HL-60/S4 treated with phorbol 12-myristate 13-acetate at 8.2 ng/mL for 4 days and 3 days (cell line): ENCODE data around the gene CCDC185.
"Not testable (repeated sequence)": the region's sequence is repeated elsewhere in the genome, so short reads cannot be mapped to it uniquely, and the experiment has no call there.

ENCODE experiments used
- in situ Hi-C: fragments of 300-500 bp; cut with MboI; formaldehyde crosslinking; loops from 2 replicates; pipeline ENCODE4 v1.15.0; 2022; ENCODE audit warnings: low sequenced_read_pairs

CCDC185 gene

GRCh38 chr1:223394242-223394641 lies 1.0 kb downstream of the CCDC185 start:
- in situ Hi-C loops: no loop called here

DNA sequence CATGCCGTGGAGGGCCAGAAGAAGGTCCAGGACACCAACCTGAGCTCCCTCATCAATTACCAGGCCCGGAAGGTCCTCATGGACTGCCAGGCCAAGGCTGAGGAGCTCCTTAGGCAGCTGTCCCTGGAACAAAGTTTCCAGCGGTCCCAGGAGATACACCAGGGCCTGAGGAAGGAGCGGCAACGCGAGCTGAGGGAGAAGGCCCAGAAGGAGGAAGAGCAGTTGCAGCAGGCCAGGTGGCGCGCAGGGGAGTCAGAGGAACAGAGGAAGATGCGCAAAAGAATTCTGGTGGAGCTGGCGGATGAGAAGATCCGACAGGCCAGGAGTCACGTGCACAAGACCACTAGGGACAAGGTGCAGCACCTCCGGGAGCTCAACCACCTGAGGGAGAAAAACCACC lies 1.5 kb downstream of the CCDC185 start:
- in situ Hi-C loops: no loop called here

DNA sequence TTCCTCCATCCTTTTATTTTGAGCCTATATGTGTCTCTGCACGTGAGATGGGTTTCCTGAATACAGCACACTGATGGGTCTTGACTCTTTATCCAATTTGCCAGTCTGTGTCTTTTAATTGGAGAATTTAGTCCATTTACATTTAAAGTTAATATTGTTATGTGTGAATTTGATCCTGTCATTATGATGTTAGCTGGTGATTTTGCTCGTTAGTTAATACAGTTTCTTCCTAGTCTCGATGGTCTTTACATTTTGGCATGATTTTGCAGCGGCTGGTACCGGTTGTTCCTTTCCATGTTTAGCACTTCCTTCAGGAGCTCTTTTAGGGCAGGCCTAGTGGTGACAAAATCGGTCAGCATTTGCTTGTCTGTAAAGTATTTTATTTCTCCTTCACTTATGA lies 6.2 kb downstream of the CCDC185 start:
- in situ Hi-C loops: not testable (repeated sequence)

GRCh38 chr1:223401873-223402789 lies 8.9 kb downstream of the CCDC185 start:
- in situ Hi-C loops: no loop called here

GRCh38 chr1:223402790-223403142 lies 9.6 kb downstream of the CCDC185 start:
- in situ Hi-C loops: no loop called here

DNA sequence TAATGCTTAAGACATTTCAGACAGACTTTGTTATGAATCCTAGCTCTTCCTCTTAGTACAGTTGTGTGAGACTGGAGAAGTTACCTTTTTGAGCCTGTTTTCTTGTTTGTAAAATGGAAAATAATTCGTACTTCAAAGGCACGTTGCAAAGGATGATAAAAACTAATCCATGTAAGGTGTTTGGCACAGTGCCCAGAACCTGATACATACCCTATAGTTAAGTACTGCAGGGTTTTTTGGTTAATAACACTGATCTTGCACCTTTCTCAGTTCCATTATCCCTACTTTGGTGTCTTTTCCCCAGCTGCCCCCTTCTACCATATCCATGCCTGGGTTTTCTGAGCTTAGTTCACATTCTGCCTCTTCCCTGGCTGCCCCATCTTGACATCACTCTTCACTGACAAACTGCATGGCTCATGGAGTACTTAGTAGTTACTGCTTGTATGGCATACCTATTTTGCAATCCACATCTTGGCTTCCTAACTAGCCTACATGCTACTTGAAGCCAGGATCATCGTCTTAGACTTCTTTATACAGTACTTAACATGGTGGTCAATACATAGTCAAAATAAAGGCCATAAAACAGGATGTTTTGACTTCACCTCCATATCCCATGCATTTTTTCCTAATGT lies 10.1 kb downstream of the CCDC185 start:
- in situ Hi-C loops: no loop called here

GRCh38 chr1:223405507-223405906 lies 12.3 kb downstream of the CCDC185 start:
- in situ Hi-C loops: no loop called here

GRCh38 chr1:223410036-223410435 lies 16.8 kb downstream of the CCDC185 start:
- in situ Hi-C loops: no loop called here

DNA sequence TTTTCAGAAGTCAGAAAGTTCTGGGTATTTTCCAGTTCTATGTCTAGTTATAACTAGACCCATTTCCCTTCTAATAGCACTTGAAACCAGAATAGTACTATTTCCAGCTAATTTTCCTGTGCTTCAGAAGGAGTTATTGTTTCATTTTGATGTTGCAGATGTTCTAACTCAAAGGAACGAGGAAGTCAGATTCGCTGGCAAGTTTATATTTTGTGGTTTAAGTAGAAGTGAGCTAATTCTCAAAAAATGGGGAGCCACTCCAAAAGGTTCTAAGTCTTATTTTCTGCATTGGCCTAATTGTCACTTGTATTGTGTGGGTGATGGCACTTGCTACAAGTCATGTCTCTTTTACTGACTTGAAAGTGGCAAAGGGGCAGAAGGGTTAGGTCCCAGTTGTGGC lies 18.1 kb downstream of the CCDC185 start:
- in situ Hi-C loops: no loop called here

DNA sequence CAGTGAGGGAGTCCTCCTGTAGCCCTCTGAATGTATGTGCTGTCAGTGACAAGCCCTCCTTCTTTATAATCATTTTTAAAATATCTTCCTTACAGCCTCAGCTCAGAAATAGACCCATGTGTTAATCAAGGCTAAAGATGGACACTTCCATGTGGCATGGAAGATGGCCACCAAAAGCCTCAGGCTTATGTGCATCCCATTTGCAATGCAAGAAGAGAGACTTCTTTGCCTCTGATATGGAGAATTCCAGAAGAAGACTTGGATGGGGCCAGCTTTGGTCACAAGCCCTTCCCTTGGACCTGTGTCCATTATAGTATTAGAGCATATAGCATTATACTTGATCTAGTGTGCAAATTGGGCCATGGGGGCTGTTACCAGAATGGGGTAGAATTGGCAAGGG lies 18.5 kb downstream of the CCDC185 start:
- in situ Hi-C loops: no loop called here

DNA sequence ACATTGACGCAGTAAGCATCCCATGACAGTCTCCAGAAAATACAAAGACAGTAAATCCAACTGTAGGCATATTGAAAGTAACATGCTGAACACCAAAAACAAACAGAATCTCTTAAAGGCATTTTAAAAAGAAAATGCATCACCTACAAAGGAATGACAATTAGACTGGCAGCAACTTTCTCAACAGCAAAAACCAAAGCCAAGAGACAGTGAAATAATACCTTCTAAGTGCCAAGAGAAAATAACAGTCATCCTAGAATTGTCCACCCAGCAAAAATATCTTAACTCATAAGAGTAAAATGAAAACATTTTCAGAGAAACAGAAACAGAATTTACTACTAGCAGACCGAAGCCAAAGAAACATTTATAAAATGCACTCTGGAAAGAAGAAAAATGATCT lies 20.0 kb downstream of the CCDC185 start:
- in situ Hi-C loops: no loop called here

DNA sequence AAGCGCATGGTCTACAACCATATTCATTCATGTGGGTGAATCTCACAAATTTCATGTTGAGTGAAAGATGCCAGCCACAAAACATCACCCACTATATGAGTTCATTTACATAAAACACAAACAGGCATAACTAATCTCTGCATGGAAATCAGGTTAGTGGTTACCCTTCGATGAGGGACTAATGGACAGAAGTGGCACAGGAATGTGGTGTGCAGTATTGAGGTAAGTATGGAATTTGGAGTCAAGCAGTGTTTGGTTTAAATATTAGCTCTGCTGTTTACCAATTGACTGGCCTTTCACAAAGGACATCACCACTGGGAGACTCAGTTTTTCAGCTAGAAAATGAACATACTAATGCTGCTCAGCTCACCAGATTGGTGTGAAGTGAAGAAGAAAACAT lies 24.2 kb downstream of the CCDC185 start:
- in situ Hi-C loops: no loop called here

DNA sequence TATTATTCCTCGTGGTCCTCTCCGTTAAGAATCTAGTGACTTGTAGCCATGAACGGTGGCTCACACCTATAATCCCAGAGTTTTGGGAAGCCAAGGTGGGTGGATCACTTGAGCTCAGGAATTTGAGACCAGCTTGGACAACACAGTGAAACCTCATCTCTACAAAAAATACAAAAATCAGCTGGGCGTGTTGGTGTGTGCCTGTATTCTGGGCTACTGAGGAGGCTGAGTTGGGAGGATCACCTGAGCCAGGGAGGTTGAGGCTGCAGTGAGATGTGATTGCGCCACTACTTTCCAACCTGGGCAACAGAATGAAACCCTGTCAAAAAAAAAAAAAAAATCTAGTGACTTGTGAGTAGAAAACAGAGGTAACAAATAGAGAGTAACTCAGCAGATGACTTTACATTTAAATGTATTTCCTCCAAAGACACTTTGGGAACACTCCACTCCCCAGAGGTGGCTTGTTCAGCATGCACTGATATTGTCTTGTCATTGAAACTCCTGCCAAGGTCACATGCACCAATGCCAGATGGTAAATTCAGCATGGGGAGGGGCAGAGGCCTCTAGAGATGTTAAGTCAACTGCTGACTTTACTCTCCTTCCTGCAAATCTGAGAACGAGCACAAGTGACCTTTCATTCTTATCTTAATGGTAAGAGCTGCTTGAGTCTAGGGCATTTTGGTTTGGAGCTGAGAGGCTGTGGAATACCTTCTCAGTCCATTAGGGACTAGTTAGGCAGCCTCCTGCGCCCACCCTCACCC lies 24.9 kb downstream of the CCDC185 start:
- in situ Hi-C loops: no loop called here

DNA sequence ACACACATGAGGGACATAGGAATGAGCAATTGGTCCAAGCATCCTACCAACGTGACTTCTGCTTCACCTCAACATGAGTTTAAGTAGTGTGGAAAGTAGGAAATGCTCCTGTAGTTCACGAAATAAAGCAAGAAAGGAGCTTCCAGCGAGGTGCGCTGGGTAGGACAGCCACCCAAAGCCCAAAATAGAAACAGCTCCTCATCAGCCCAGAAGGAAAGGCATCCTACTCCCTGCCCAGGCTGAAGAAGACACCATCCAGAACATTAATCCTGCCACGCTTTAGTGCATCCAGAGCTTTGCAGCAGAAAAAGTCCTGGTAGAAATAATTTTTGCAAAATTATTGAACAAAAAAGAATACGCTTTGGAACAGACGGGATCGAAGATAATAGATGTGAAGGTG lies 25.9 kb downstream of the CCDC185 start:
- in situ Hi-C loops: no loop called here

- in situ Hi-C loops: no loop called here
Measured at GRCh38 chr1:223419561-223419960, 26.3 kb downstream of the CCDC185 start.

DNA sequence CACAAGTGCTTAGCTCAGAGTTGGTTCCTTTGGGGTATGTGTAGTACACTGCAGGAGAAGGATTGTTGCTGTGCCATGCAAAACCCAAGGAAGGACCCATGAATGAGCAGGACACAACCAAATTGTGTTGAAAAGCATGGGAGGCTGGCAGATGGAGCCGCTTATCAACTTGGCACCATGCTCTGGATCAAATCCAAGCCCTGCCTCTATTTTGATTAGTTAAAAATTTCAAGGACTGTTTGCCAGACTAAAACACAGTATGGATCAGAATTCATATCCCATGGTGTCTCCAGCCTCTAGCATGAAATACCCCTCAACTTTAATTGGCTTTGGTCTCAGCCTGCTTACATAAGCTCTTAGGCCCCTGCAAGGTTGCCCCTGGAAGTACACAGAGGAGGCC lies 27.8 kb downstream of the CCDC185 start:
- in situ Hi-C loops: no loop called here

DNA sequence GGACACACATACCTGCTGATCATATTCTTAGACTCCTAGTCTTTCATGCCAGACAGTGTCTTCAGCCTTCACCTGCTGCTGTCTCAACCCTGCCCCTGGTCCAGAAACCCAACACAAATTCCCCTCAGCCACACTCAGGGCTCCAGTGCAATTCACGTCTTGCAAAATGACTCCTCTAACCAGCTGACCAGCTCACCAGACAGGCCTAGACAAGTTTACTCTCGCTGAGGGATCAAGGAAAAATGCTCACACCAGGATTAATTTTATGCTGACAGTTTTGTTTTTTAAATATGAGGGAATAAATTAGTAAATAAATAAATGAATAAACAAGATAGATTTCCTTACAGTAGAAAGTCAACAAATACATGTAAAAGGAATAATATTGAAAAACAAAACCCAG lies 28.5 kb downstream of the CCDC185 start:
- in situ Hi-C loops: no loop called here

DNA sequence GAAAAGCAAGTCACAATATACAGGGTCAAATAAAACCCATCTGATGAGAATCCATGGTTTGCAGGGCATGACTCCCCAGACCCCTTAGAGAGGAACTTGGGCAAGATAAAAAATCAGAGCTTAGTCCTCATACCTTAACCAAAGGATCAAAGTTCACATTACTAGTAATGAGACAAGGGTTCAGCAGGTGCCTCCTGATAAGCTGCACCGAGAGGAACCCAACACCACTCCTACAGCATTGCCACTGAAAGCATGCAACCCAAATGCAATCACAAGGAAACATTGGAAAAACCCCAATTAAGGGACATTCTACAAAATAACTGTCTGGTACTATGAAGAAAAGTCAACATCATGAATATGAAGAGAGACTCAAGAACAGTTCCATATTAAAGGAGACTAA lies 29.7 kb downstream of the CCDC185 start:
- in situ Hi-C loops: no loop called here

GRCh38 chr1:223423641-223424233 lies 30.5 kb downstream of the CCDC185 start:
- in situ Hi-C loops: no loop called here

DNA sequence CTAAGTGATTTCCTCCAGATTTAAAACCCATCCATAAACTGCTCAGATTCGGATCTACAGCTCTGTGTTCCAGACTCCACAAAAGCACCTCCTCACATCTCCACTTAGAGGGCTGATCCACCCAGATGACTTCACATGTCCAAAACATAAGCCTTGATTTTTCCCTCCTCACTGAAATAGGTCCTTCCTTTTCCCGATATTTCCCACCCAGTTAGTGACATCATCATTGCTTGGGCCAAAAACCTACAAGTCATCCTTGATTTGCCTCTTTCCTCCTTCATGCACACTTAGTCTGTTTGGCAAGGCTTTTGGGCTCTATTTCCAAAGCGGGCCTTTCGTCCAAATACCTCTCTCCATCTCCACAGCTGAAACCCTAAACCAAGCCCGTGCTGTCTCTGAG lies 32.3 kb downstream of the CCDC185 start:
- in situ Hi-C loops: no loop called here

DNA sequence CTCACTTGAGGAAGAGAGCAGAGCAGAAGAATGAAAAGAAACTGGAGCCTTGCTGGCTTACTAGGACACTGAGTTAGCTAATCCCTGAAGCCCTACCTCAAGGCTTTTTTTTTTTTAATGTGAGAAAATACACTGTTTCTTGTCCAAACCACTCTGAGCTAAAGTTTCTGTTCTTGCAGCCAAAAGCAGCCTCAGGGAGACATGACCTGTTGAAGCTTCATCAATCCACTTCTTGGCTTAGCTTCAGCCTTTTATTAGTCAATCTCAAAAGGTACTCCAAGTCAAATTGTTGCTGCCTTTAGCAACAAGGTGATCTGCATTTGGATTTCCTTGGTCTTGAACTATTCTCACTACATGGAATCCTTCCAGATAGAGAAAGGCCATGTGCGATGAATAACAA lies 33.7 kb downstream of the CCDC185 start:
- in situ Hi-C loops: no loop called here
